ENCODE results near the gene EFL1. TPM values are rescaled to one million over a fixed set of nuclear protein-coding genes. Genes with fewer than 3 reads are reported as not detected.

The EFL1 gene
- total and polyA plus RNA-seq, 2 donors, result 10.4 to 25.5 TPM

Other genes with a start within 250 kb of the EFL1 start
- 4.1 TPM for gene MEX3B, start 216.7 kb downstream of the EFL1 start, total RNA-seq
- gene MEX3B, start 216.7 kb downstream of the EFL1 start, polyA plus RNA-seq, result 8.4 TPM
- 0.80 TPM for gene SAXO2, start 84 bp upstream of the EFL1 start, total RNA-seq
- gene SAXO2, start 84 bp upstream of the EFL1 start, polyA plus RNA-seq, result 6.0 TPM
- gene GOLGA6L10, start 86.7 kb upstream of the EFL1 start, total RNA-seq, result 0.47 TPM
- 5.1 TPM for gene GOLGA6L10, start 86.7 kb upstream of the EFL1 start, polyA plus RNA-seq
- 1.2 TPM for gene GOLGA6L9, start 167.1 kb upstream of the EFL1 start, total RNA-seq
- 19.2 TPM for gene GOLGA6L9, start 167.1 kb upstream of the EFL1 start, polyA plus RNA-seq